Stimulated activated CD8-positive, alpha-beta memory T cell treated with anti-CD3 and anti-CD28 coated beads, Interleukin-4, amount 100 ng/mL, for 4 hours (primary cell): ENCODE results near the gene NUDCD3.

Source experiments
- DNase-seq, 2 donors: peaks; one replicate each; pipeline ENCODE4 v3.0.0-alpha.2; 2020; ENCODE audit warnings: low read depth in 2 of 2, low spot score in 1 of 2

The NUDCD3 gene

GRCh38 chr7:44368455-44368854, 122.0 kb downstream of the NUDCD3 start:
- DNase-seq = no peak

GRCh38 chr7:44367475-44368043, 122.9 kb downstream of the NUDCD3 start:
- DNase-seq = no peak

- DNase-seq = no peak
Measured at GRCh38 chr7:44366986-44367385, 123.5 kb downstream of the NUDCD3 start.

DNA sequence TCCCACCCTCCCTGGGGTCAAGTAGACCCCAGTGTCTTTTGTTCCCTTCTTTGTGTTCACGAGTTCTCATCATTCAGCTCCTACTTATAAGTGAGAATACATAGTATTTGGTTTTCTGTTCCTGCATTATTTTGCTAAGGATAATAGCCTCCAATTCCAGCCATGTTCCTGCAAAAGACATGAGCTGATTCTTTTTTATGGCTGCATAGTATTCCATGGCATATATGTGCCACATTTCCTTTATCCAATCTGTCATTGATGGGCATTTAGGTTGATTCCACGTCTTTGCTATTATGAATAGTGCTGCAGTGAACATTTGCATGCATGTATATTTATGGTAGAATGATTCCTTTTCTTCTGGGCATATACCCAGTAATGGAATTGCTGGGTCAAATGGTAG, 136.8 kb downstream of the NUDCD3 start:
- DNase-seq = no peak

DNA sequence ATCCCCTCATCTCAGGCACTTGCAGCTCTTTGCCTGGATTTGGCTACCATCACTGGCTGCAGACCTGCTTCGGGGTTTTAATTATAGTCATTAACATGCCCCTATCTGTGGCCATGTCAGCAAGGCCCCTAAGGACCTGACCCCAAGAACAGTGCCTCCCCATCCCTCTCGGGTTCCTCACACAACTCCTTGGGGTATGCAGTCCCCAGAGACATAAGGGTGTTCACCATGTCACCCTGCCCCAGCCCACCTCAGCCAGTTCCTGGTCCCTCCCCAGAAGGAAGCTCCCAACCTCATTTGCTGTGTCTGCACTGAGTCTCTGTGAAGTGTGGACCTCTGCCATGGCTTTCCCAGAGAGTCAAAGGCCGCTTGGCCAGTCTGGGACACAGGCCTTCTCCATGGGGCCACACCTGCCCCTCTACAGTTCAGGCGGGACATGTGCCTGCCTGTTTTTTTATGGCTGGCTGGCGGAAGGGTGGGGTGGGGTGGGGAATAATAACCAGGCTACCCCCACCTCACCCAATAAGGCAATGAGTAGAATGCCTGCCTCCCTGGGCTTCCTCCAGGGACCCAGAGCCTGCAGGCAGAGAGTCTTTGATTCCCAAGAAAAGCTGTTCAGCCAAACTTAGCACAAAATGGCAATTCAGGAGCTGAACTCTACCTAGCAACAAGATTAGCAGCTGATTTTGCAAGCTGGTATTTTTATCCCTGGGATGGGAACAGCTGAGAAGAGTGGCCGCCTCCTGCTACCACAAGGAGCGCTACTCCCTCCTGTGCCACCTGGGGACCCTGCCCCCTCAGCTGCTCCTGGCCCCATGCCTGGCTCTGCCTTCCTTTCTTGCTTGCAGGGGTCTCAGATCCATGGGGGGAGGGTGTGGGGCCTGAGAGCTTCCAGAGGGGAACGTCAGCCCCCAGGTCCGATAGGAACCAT, 141.3 kb downstream of the NUDCD3 start:
- no peak for DNase-seq

- no peak for DNase-seq
Measured at GRCh38 chr7:44348300-44348699, 142.2 kb downstream of the NUDCD3 start.

GRCh38 chr7:44347546-44348114, 142.8 kb downstream of the NUDCD3 start:
- DNase-seq = no peak

DNA sequence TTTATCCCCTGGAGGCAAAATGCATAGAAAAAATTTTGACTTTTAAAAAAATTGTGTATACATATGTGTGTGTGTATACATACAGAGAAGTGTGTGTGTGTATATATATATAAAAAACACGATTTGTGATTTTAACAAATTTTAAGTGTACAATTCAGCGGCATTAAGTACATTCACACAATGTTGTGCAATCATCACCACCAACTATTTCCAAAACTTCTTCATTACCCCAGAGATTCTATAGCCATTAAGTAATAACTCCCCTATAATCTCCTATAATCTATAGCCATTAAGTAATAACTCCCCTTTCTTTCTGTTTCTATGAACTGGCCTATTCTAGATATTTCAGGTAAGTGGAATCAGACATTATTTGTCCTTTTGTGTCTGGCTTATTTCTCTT, 144.4 kb downstream of the NUDCD3 start:
- DNase-seq = no peak

DNA sequence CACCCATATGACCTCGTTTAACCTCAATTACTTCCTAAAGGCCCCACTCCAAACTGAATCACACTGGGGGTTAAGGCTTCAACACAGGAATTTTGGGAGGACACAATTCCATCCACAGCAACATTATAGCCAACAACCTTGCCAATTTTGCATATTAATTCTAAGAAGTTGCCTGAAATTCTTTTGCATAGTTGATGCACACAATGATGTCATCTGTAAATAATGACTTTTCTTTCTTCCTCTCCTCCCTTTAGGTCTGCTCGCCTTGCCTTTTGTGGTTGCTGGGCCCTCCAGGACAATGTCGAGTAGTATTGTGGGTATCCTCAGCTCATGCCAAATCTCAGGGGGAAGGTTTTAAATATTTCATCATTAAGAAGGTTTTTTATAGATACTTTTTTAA, 149.1 kb downstream of the NUDCD3 start:
- DNase-seq = no peak

- no peak for DNase-seq
Measured at GRCh38 chr7:44338600-44338999, 151.9 kb downstream of the NUDCD3 start.

- DNase-seq = no peak
Measured at GRCh38 chr7:44336491-44336890, 154.0 kb downstream of the NUDCD3 start.

GRCh38 chr7:44335184-44335583, 155.3 kb downstream of the NUDCD3 start:
- DNase-seq = no peak

DNA sequence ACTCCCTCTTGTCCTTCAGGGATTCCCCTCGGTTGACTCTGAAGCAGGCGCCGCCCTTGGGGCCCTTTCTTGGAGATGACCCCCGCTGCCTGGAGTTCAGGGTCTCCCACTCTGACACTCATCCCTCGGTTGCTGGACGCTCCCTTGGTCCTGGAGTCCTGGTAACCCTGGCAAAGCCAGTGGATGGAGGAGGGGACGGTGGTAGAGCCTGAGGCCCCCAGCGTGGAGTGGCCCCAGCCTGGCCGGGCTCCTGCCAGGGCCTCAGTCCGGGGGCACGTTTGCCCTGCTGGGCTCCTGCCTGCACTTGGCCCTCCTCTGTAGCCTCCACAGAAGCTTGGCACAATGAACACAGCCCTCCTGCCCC, 155.7 kb downstream of the NUDCD3 start:
- DNase-seq = no peak

- DNase-seq = no peak
Measured at GRCh38 chr7:44333911-44334733, 156.3 kb downstream of the NUDCD3 start.

- no peak for DNase-seq
Measured at GRCh38 chr7:44331682-44332081, 158.8 kb downstream of the NUDCD3 start.

- no peak for DNase-seq
Measured at GRCh38 chr7:44330331-44330730, 160.1 kb downstream of the NUDCD3 start.

DNA sequence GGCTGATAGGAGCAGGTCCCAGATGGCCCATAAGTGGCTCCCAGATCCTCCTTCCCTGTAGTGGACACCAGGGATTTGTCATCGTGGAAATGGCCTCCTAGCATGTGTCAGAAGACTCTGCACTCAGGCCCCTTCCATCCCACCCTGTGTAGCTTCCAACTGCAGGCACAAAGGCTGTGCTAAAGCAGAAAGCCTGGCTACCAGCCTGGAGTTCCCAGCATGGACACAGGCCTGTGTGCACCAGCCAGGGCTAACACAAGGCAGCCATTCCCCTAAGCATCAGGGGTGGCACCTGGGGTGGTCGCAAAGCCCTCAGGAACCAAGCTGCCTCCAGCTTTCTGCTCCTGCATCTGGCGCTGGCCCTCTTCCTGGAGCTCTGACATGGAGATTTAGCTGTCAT, 160.6 kb downstream of the NUDCD3 start:
- no peak for DNase-seq
